ENCODE results near the gene MBTD1. TPM values are rescaled to one million over a fixed set of nuclear protein-coding genes. Genes with fewer than 3 reads are reported as not detected.

The MBTD1 gene
- total RNA-seq, 1 donor from 2014 or later, result 34.4 TPM

- peaks cover 7 to 30% (median 25%) of the 10 kb centered on the region in 3 donors for H3K36me3 ChIP-seq (ENCODE audit: control insufficient read depth in 3 of 3, insufficient read depth in 3 of 3, low read length in 3 of 3)
- H3K9ac ChIP-seq (ENCODE audit: low read depth in 1 of 3, low read length in 3 of 3), result no peak overlapping the region
- no peak overlapping the region for H3K27ac ChIP-seq (ENCODE audit: low read depth, low read length)
- no peaks in the 10 kb centered on the region for H3K27me3 ChIP-seq (ENCODE audit: control insufficient read depth in 3 of 3, insufficient read depth in 3 of 3, low read length in 3 of 3)
- peaks cover 3 to 9% (median 6%) of the 10 kb centered on the region in 3 donors for H3K4me1 ChIP-seq (ENCODE audit: control insufficient read depth in 3 of 3, insufficient read depth in 3 of 3, low read length in 3 of 3)
- no peak overlapping the region for H3K4me3 ChIP-seq (ENCODE audit: low read length in 3 of 3)
- no peaks in the 10 kb centered on the region for H3K9me3 ChIP-seq (ENCODE audit: control insufficient read depth in 3 of 3, low read length in 3 of 3)
These were observed 89.1 kb downstream of the MBTD1 start for GRCh38 chr17:51170736-51171135.

GRCh38 chr17:51169340-51169739, 90.5 kb downstream of the MBTD1 start:
- Histone ChIP-seq H3K27me3 (ENCODE audit: control insufficient read depth in 3 of 3, insufficient read depth in 3 of 3, low read length in 3 of 3) (no peaks in the 10 kb centered on the region), H3K9me3 (ENCODE audit: control insufficient read depth in 3 of 3, low read length in 3 of 3) (no peaks in the 10 kb centered on the region), H3K4me1 (ENCODE audit: control insufficient read depth in 3 of 3, insufficient read depth in 3 of 3, low read length in 3 of 3) (peaks cover 10 to 17% (median 15%) of the 10 kb centered on the region in 3 donors), H3K27ac (ENCODE audit: low read depth, low read length) (no peak overlapping the region), H3K36me3 (ENCODE audit: control insufficient read depth in 3 of 3, insufficient read depth in 3 of 3, low read length in 3 of 3) (peaks cover 7 to 30% (median 25%) of the 10 kb centered on the region in 3 donors), H3K4me3 (ENCODE audit: low read length in 3 of 3) (no peak overlapping the region), H3K9ac (ENCODE audit: low read depth in 1 of 3, low read length in 3 of 3) (no peak overlapping the region)

GRCh38 chr17:51166987-51167931, 92.6 kb downstream of the MBTD1 start:
- peaks cover 7 to 27% (median 26%) of the 10 kb centered on the region in 3 donors for H3K36me3 ChIP-seq (ENCODE audit: control insufficient read depth in 3 of 3, insufficient read depth in 3 of 3, low read length in 3 of 3)

GRCh38 chr17:51166198-51166986, 93.5 kb downstream of the MBTD1 start, which contains the start of gene NME2:
TSS of gene NME2 (plus strand) at chr17:51166411. CDS start at chr17:51166831, 420 bp downstream.
- no peaks in the 10 kb centered on the region for H3K9me3 ChIP-seq (ENCODE audit: control insufficient read depth in 3 of 3, low read length in 3 of 3)
- peaks cover 10 to 17% (median 15%) of the 10 kb centered on the region in 3 donors for H3K4me1 ChIP-seq (ENCODE audit: control insufficient read depth in 3 of 3, insufficient read depth in 3 of 3, low read length in 3 of 3)
- H3K9ac ChIP-seq (ENCODE audit: low read depth in 1 of 3, low read length in 3 of 3), result peak within 1 kb of the TSS; percentile 91 to 94 (median 92)
- H3K36me3 ChIP-seq (ENCODE audit: control insufficient read depth in 3 of 3, insufficient read depth in 3 of 3, low read length in 3 of 3), result peaks cover 14 to 32% (median 29%) of the 10 kb centered on the region in 3 donors
- peak within 1 kb of the TSS; percentile 94 for H3K27ac ChIP-seq (ENCODE audit: low read depth, low read length)
- H3K4me3 ChIP-seq (ENCODE audit: low read length in 3 of 3), result peak within 1 kb of the TSS; percentile 90 to 96 (median 93)
- no peaks in the 10 kb centered on the region for H3K27me3 ChIP-seq (ENCODE audit: control insufficient read depth in 3 of 3, insufficient read depth in 3 of 3, low read length in 3 of 3)

More at GRCh38 chr17:51166987-51167931, 92.6 kb downstream of the MBTD1 start:
- no peaks in the 10 kb centered on the region for H3K9me3 ChIP-seq (ENCODE audit: control insufficient read depth in 3 of 3, low read length in 3 of 3)
- H3K4me3 ChIP-seq (ENCODE audit: low read length in 3 of 3), result peak overlapping the region; percentile 70 to 96 (median 93)
- peak overlapping the region; percentile 94 for H3K27ac ChIP-seq (ENCODE audit: low read depth, low read length)
- peaks cover 10 to 17% (median 15%) of the 10 kb centered on the region in 3 donors for H3K4me1 ChIP-seq (ENCODE audit: control insufficient read depth in 3 of 3, insufficient read depth in 3 of 3, low read length in 3 of 3)
- no peaks in the 10 kb centered on the region for H3K27me3 ChIP-seq (ENCODE audit: control insufficient read depth in 3 of 3, insufficient read depth in 3 of 3, low read length in 3 of 3)
- peak overlapping the region; percentile 83 to 92 (median 91) for H3K9ac ChIP-seq (ENCODE audit: low read depth in 1 of 3, low read length in 3 of 3)

- no peaks in the 10 kb centered on the region for H3K9me3 ChIP-seq (ENCODE audit: control insufficient read depth in 3 of 3, low read length in 3 of 3)
- peaks cover 10 to 17% (median 15%) of the 10 kb centered on the region in 3 donors for H3K4me1 ChIP-seq (ENCODE audit: control insufficient read depth in 3 of 3, insufficient read depth in 3 of 3, low read length in 3 of 3)
- H3K27me3 ChIP-seq (ENCODE audit: control insufficient read depth in 3 of 3, insufficient read depth in 3 of 3, low read length in 3 of 3), result no peaks in the 10 kb centered on the region
- peak overlapping the region; percentile 91 to 94 (median 92) for H3K9ac ChIP-seq (ENCODE audit: low read depth in 1 of 3, low read length in 3 of 3)
- H3K36me3 ChIP-seq (ENCODE audit: control insufficient read depth in 3 of 3, insufficient read depth in 3 of 3, low read length in 3 of 3), result peaks cover 18 to 31% (median 28%) of the 10 kb centered on the region in 3 donors
- peak overlapping the region; percentile 90 to 96 (median 93) for H3K4me3 ChIP-seq (ENCODE audit: low read length in 3 of 3)
- peak overlapping the region; percentile 94 for H3K27ac ChIP-seq (ENCODE audit: low read depth, low read length)
These were observed 94.1 kb downstream of the MBTD1 start for GRCh38 chr17:51165680-51166197.

GRCh38 chr17:51164911-51165679, 94.8 kb downstream of the MBTD1 start:
- peak overlapping the region; percentile 94 for H3K27ac ChIP-seq (ENCODE audit: low read depth, low read length)
- peak overlapping the region; percentile 91 to 94 (median 92) for H3K9ac ChIP-seq (ENCODE audit: low read depth in 1 of 3, low read length in 3 of 3)
- H3K4me1 ChIP-seq (ENCODE audit: control insufficient read depth in 3 of 3, insufficient read depth in 3 of 3, low read length in 3 of 3), result peaks cover 10 to 17% (median 15%) of the 10 kb centered on the region in 3 donors
- H3K27me3 ChIP-seq (ENCODE audit: control insufficient read depth in 3 of 3, insufficient read depth in 3 of 3, low read length in 3 of 3), result no peaks in the 10 kb centered on the region
- peaks cover 22 to 32% (median 25%) of the 10 kb centered on the region in 3 donors for H3K36me3 ChIP-seq (ENCODE audit: control insufficient read depth in 3 of 3, insufficient read depth in 3 of 3, low read length in 3 of 3)
- H3K4me3 ChIP-seq (ENCODE audit: low read length in 3 of 3), result peak overlapping the region; percentile 90 to 96 (median 93)
- no peaks in the 10 kb centered on the region for H3K9me3 ChIP-seq (ENCODE audit: control insufficient read depth in 3 of 3, low read length in 3 of 3)

GRCh38 chr17:51161541-51161940, 98.3 kb downstream of the MBTD1 start:
- Histone ChIP-seq H3K4me1 (ENCODE audit: control insufficient read depth in 3 of 3, insufficient read depth in 3 of 3, low read length in 3 of 3) (peaks cover 10 to 11% (median 11%) of the 10 kb centered on the region in 3 donors), H3K36me3 (ENCODE audit: control insufficient read depth in 3 of 3, insufficient read depth in 3 of 3, low read length in 3 of 3) (peaks cover 21 to 35% (median 23%) of the 10 kb centered on the region in 3 donors)

GRCh38 chr17:51159604-51160003, 100.2 kb downstream of the MBTD1 start:
- H3K4me1 ChIP-seq (ENCODE audit: control insufficient read depth in 3 of 3, insufficient read depth in 3 of 3, low read length in 3 of 3), result peaks cover 0 to 3% (median under 1%) of the 10 kb centered on the region in 3 donors
- H3K9me3 ChIP-seq (ENCODE audit: control insufficient read depth in 3 of 3, low read length in 3 of 3), result no peaks in the 10 kb centered on the region
- no peak overlapping the region for H3K27ac ChIP-seq (ENCODE audit: low read depth, low read length)
- H3K36me3 ChIP-seq (ENCODE audit: control insufficient read depth in 3 of 3, insufficient read depth in 3 of 3, low read length in 3 of 3), result peaks cover 23 to 38% (median 30%) of the 10 kb centered on the region in 3 donors
- H3K27me3 ChIP-seq (ENCODE audit: control insufficient read depth in 3 of 3, insufficient read depth in 3 of 3, low read length in 3 of 3), result no peaks in the 10 kb centered on the region
- H3K9ac ChIP-seq (ENCODE audit: low read depth in 1 of 3, low read length in 3 of 3), result no peak overlapping the region
- no peak overlapping the region for H3K4me3 ChIP-seq (ENCODE audit: low read length in 3 of 3)

More at GRCh38 chr17:51161541-51161940, 98.3 kb downstream of the MBTD1 start:
- Histone ChIP-seq H3K27ac (ENCODE audit: low read depth, low read length) (no peak overlapping the region), H3K9ac (ENCODE audit: low read depth in 1 of 3, low read length in 3 of 3) (no peak overlapping the region), H3K27me3 (ENCODE audit: control insufficient read depth in 3 of 3, insufficient read depth in 3 of 3, low read length in 3 of 3) (no peaks in the 10 kb centered on the region), H3K9me3 (ENCODE audit: control insufficient read depth in 3 of 3, low read length in 3 of 3) (no peaks in the 10 kb centered on the region), H3K4me3 (ENCODE audit: low read length in 3 of 3) (no peak overlapping the region)

GRCh38 chr17:51155416-51155815, 104.4 kb downstream of the MBTD1 start:
- Histone ChIP-seq H3K9ac (ENCODE audit: low read depth in 1 of 3, low read length in 3 of 3) (no peak overlapping the region), H3K4me3 (ENCODE audit: low read length in 3 of 3) (no peak overlapping the region), H3K27ac (ENCODE audit: low read depth, low read length) (no peak overlapping the region), H3K4me1 (ENCODE audit: control insufficient read depth in 3 of 3, insufficient read depth in 3 of 3, low read length in 3 of 3) (peaks cover 9 to 16% (median 15%) of the 10 kb centered on the region in 3 donors), H3K9me3 (ENCODE audit: control insufficient read depth in 3 of 3, low read length in 3 of 3) (no peaks in the 10 kb centered on the region), H3K27me3 (ENCODE audit: control insufficient read depth in 3 of 3, insufficient read depth in 3 of 3, low read length in 3 of 3) (no peaks in the 10 kb centered on the region), H3K36me3 (ENCODE audit: control insufficient read depth in 3 of 3, insufficient read depth in 3 of 3, low read length in 3 of 3) (peaks cover 11 to 21% (median 20%) of the 10 kb centered on the region in 3 donors)
